Transverse colon (tissue), 4 donors: ENCODE results near the gene KRTAP21-3.

Experiments
- POLR2AphosphoS5 ChIP-seq, 3 donors: sonication (generic); formaldehyde crosslinking; IDR thresholded peaks; one replicate each; pipeline ENCODE4 v1.6.1; 2016; ENCODE audit warnings: antibody characterized with exemption in 3 of 3
- TF ChIP-seq, protein P1 (sequence below), 5 experiments: fragments of 200-600 bp in 3 of 5; fragments of 450-650 bp in 2 of 5; sonication (generic) in 3 of 5; IDR thresholded peaks; 1 replicate in 2 of 5; 2 replicates in 3 of 5; pipeline ENCODE4 v1.5.1; 2016 to 2017; ENCODE audit warnings: antibody characterized with exemption in 5 of 5, inconsistent platforms in 3 of 5, mild to moderate bottlenecking in 2 of 5, moderate library complexity in 1 of 5

GRCh38 chr21:30684506-30684905 is 34.1 kb downstream of the KRTAP21-3 start:
- TF ChIP-seq, protein P1, sequence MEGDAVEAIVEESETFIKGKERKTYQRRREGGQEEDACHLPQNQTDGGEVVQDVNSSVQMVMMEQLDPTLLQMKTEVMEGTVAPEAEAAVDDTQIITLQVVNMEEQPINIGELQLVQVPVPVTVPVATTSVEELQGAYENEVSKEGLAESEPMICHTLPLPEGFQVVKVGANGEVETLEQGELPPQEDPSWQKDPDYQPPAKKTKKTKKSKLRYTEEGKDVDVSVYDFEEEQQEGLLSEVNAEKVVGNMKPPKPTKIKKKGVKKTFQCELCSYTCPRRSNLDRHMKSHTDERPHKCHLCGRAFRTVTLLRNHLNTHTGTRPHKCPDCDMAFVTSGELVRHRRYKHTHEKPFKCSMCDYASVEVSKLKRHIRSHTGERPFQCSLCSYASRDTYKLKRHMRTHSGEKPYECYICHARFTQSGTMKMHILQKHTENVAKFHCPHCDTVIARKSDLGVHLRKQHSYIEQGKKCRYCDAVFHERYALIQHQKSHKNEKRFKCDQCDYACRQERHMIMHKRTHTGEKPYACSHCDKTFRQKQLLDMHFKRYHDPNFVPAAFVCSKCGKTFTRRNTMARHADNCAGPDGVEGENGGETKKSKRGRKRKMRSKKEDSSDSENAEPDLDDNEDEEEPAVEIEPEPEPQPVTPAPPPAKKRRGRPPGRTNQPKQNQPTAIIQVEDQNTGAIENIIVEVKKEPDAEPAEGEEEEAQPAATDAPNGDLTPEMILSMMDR (IDR thresholded peaks at IDR 0.05), result no peak
- TF ChIP-seq POLR2AphosphoS5 (IDR thresholded peaks at IDR 0.05), result no peak
